ENCODE results near the gene COL18A1.

COL18A1 gene

DNA sequence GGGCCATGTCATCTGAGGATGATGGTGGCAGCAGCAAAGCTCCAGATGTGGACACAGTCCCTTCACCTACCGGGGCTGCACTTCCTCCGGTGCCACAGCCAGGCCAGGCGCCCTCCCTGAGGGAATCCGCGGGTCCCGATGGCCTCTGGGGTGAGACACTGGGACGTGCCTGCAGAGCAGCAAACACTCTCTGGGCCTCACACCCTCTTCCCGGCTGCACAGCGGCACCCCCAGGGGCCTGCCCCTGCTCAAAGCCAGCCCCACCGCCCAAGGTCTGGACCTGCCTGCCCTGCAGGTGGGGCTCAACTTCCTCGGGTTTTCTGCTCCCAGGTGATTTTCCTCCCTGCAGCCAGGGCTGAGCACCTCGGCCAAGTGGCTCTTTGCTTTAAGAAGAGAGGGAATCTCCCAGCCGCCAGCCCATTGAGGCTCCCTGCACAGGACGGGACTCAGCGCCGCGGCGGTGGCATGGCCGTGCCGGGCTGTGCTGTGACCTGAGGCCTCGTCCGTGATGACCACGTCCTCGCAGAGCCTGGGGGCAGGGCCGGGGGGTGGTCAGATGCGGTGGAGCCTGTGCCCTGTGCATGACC is 21.3 kb upstream of the COL18A1 start:
- DNase-seq: no peak

DNA sequence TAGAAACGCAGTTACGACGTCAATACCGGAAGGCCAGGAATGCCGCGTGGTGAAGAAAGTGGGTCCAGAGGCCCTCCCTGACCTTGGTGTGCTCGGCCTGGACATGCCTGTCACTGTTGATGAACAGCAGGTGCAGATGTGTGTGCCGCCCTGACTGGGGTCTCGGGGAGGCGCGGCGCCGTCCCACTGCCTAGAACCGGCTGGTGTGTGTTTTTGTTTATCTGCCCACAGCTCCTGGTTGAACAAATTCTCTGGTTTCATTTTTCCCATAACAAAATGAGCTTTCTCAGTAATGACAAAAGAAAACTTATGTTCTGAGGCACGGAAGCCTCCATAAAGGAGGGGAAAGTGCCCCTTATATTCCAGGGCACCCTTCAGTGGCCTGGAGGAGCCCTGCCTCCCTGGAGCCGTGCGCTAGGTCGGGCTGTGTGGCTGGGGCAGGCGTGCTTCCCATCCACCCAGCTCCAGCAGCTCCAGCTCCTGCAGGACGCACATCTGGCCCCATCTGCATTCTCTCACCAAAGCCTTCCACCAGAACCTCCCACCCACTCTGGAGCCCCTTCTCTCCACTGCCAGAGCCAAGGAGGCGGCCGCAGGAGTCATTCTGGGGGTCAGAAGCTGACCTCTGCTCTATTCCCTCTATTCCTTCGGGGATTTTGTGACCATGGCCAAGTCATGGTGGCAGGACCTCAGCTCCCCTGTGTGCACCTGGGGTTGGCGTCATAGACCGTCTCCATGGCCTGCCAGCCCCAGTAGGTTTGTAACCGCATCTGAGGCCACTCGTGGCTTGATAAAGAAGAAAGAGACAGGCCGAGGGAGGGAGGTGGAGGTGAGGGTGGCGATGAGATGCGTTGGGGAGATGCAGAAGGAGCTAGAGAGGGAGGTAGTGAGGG is 20.1 kb upstream of the COL18A1 start:
- DNase-seq: no peak

DNA sequence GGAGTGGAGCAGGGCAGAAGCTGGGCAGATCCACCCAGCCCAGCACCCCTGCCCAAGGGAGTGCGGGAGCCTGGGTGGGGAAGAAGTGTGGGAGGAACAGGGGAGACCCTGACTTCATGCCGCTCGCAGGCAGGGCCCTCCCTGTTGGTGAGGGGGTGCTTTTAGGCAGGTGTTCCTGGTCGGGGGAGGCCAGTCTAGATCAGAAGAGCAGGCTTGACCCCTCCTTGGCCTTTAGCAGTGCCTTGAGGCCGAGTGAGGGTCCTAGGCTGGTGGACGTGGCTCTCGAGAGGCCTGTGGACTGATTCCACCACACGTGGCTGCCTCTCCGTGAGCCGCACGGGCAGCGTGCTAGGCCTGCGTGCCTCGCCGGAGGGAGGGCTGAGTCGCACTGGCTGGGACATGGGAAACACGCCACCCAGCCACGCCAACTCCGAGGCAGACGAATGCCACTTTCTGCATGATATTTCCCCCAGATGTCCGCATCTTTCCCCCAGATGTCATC is 19.4 kb upstream of the COL18A1 start:
- DNase-seq: no peak

DNA sequence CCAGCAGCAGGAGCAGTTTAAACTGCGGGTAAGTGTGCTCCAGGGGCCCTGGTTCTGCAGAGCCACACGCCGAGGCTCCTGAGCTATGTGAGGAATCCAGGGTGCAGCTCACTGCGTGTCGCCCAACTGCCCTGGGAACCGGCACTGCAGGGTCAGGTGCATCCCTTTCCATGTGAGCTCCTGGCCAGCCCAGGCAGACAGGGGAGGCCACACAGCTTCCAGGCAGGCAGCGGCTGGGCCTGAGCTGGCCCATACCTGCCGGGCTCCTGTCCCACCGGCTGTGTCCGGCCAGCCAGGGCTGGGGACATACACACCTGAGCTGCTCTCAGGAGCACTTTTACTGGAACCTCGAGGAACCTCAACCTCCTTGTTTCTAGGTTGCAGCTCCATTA is 18.6 kb upstream of the COL18A1 start:
- DNase-seq: no peak

DNA sequence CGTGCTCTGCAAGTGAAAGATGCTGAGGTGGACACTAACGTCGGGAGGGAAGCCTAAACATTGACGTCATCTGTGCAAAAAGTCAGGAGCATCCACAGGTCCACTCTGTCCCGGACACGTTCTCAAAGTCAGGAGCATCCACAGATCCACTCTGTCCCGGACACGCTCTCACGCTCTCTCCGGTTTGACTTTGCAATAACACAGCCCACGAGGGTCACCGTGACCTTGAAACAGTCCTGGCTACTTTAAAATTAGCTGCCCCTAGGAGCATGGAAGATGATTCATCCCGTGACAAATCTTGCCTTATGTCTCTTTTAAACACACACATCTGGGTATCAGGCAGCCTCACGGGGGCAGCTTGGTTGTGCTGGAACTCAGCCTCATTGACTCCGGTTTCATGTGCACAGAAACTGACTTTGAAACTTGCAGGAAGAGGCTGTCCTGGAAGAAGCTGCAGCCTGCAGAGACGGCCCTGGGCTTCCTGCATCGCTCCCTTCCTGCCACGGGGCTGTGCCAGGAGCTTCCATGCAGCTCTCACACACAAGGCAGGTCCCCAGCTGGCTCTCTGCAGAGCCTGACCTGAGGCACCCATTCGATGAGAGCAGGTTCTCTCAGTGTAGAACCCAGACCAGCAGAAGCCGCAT is 18.1 kb upstream of the COL18A1 start:
- no peak for DNase-seq

DNA sequence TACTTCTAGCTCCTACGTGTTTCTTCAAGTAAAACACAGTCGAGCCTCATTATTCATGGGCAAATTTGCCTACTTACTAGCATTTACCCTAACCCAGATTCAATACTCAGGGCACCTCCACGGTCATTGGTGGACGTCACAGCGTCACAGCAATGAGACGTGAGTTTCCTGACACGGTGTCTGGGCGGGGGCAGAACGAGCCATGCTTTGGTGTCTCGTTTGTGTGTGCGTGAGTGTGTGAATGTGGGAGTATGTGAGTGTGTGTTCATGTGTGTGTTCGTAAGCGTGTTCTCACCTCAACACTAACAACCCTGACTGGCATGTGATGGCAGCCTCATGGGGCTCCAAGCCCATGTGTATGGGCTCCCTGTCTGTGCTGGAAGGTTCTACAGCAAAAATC is 17.5 kb upstream of the COL18A1 start:
- DNase-seq: no peak

DNA sequence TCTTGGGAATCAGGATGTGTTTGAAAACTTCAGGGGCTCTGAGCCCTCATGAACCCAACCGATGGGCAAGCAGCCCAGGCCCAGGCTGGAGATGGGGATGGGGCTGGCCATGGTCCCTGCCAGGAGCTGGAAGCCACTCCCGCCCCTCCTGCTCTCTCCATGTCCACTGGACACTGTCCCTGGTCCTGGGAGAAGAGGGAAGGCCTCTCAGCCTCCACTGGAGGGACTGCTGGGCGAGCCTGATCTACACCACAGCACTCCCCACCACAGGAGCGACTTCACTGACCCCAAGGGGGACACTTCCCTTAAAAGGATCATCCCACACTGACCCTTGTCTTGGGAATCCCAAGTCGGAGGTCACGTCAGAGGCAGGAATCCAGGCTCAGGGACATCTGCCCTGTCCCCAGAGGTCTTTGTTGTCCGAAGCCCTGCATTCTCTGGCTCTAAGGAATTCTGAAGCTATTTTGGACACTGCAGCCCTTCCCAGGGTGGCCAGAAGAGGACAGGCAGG is 16.9 kb upstream of the COL18A1 start:
- DNase-seq: no peak

DNA sequence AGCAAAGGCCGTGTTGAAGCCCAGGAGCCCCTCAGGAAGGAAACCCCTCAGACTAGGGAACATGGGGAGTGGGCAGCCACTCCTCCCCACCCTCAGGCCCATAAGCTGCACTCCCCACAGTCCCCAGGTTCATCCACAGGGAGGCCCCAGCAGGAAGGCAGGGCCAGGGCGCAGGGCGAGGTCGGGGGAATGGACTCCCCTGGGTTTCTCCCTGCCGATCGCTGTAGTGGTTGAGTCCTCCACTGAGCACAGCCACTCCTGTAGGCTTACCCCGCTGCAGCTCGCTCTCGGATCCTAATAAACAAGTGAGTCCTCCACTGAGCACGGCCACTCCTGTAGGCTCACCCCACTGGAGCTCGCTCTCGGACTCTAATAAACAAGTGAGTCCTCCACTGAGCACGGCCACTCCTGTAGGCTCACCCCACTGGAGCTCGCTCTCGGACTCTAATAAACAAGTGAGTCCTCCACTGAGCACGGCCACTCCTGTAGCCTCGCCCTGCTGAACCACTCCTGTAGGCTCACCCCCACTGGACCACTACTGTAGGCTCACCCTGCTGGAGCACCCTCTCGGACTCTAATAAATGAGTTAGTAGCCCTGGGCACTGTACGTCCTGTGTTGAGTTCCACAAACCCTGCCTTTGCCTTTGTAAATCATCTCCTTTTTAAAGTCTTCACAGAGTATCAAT is 16.2 kb upstream of the COL18A1 start:
- DNase-seq: no peak

DNA sequence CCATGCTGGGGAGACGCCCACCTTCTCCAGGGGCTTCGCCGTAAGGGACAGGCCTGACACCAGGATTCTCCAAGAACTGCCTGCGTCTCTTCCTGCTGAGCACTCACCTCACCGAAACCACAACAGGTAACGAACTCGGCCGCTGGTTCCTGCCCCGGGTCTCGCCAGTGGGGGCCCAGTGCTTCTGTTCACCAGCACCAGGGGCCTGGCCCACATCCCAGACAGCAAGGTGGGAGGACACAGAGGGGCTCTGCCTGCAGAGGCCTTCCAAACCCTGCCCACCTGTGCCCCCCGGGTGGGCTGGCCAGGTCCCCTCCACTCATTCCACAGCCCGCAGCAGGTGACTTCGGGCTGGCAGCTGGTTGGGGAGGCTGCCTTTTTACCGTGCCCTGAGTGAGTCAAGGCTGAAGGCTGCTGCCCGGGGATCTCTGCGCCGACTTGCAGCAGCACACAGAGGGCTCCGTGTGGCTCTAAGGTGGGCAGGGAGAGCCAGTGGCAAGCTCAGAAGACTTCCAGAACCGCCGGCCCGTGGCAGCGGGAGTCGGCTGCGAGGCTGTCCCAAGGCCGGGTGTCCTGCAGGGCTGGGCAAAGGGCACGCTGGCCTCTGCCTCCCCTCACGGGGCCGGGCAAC is 14.7 kb upstream of the COL18A1 start:
- no peak for DNase-seq

DNA sequence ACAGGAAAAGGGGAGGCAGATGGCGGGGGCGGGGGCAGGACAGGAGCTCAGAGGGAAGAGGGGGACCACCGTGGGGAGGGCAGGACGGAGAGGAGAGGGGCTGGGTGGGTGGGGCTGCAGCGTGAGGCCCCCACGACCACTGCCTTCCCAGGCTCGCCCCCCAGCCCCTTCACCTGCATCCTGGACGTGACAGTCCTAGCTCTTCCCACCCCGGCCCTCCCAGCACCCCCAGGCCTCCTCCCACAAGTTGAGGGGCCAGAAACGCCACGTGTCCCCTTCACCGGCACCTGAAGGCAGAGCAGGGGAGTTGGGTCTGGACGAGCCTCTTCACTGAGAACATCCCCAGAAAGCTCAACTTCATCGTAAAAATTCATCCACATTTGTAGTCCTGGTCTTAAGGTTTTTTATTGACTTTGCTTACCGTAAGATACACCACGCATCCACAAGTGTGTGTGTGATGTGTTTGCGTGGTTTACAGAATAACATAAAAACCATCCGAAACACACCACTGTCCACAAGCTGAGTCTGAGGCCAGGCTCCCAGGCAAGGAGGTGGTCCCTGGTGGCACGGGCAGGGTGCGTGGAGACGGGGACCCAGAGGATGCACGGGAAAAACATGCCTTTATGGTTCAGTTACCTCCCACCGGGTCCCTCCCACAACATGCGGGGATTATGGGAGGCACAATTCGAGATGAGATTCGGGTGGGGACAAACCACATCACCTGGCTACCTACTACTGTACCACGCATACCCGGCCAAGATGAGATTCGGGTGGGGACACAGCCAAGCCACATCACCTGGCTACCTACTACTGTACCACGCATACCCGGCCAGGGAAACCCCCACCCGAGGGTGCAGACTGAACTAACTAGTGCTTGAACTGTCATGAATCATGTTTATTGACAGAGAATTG is 13.9 kb upstream of the COL18A1 start:
- DNase-seq: no peak

DNA sequence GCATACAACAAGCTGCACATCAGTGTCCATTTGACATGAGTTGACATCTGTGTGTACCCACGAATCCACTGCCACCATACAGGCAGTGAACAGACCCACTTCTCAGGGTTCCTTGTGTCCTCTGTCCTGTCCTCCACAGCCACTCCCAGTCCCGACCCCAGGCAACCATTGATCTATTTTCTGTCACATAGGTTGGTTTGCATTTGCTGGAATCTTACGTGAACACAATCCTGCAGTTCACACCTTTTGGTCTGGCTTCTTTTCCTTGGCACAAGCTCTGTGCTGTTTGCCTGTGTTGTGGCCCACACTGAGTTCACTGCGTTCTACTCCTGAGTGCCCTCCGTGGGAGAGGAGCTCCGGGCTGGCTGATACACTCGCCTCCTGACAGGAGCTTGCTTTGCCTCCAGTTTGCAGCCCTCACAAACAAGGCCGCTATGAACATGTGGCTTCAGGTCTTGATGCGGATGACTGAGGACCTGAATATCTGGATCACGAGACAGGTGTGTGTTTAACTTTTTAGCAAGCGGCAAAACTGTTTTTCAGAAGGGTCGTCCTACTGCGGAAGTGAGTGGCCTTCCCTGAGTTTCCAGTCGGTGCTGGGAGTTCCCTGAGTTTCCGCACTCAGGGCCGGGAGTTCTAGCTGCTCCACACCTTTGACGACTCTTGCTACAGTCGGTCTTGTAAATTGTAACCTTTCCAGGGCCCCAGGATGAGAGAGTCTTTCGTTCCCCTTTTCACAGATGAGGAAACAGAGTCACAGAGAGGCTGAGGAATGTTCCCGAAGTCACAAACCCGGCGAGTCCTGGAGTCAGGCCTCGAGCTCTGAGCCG is 13.0 kb upstream of the COL18A1 start:
- no peak for DNase-seq

DNA sequence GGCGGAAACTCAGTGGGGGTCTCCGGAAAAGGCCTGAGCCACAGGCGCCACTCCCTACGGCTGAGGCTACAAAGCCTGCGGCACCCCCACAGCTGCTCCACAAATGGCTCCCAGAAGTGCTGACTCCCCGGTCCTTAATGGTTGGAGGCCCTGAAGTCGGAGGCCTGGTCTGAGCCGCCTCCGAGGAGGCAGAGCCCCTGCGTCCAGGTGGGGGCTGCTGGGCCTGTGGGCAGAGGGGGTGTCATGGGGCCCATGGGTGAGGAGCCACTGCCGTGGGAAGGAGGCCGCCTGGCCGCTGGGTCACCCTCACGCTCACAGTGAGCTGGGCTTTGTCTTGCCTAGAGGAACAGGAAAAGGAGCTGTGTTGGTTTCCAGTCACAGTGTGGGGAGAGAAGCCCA is 12.4 kb upstream of the COL18A1 start:
- no peak for DNase-seq

DNA sequence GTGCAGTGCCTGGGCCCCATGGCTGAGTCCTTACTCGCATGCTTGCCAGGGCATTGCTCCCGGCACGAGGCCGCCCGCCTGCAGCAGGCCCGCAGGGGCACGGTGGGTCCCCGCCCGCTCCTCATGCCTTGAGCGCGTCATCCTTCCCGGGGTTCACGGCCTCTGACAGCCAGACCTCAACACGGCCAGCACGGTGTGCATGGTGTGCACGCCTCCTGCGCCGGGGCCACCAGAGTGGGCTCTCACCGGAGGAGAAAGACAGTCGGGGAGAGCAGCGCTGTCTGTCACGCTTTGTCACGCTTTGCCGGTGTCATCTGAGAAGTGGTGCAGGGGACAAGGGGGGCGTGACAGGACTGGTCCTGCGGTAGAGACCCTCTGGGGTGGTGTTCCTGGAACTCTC is 11.9 kb upstream of the COL18A1 start:
- DNase-seq: no peak

DNA sequence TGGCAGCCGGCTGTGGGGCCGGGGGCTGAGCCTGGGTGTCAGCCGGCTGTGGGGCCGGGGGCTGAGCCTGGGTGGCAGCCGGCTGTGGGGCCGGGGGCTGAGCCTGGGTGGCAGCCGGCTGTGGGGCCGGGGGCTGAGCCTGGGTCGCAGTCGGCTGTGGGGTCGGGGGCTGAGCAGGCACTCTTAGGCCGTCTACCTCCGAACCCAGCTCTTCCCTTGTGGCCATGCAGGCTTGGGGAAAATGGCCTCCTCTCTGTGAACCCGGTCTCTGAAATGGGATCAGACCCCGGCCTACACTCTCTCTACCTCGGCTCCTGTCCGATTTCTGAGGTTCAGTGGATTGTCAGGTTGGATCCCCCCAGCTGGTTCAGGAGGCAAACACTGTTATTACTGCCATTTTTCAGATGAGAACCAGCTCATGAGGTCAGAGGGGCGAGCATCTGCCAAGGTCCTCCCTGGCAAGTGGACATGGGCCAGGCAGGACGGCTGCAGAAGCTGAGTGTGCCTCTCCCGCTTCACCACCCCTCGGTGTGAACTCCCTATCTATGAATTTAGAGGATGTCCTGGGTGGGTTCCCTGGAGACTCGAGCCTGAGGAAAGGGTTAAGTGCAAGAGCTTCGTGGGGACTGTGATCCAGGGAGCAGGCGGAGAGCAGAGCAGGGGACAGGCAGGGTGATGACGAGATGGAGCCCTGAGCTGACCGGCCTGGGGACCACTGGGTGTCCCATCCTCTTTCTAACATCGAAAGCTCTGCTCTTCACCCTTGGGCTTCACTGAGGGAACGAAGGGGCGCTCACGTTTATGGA is 10.9 kb upstream of the COL18A1 start:
- no peak for DNase-seq

DNA sequence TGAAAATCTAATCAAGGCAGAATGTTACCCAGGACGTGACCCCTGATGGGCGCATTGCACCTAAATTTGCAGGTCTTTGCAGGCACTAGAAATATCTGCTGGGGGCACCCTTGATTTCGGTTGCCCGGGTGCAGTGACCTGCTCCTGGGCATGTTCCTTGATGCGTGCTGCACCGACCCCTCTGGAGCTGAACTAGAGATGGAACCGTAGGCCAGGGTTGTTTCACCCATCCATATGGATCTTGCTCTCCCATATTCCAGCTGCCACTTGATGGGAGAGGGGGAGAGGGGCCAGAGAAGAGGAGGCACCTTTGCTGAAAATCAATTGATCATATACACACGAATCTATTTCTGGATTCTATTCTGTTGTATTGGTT is 8.4 kb upstream of the COL18A1 start:
- no peak for DNase-seq

DNA sequence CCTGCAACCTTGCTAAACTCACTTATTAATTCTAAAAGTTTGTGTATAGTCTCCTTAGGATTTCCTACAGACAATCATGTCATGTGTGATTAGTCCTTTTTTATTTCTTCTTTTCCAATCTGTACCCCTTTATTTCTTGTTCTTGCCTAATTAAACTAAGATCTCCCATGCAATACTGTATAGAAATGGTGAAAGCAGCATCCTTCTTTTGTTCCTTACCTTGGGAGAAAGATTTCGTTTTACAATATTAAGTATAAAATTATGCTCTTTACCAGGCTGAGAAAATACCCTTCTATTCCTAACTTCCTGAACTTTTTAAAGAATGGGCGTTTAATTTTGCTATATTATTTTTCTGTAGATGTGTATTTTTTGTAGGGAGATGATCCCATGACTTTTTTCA is 7.6 kb upstream of the COL18A1 start:
- DNase-seq: no peak

DNA sequence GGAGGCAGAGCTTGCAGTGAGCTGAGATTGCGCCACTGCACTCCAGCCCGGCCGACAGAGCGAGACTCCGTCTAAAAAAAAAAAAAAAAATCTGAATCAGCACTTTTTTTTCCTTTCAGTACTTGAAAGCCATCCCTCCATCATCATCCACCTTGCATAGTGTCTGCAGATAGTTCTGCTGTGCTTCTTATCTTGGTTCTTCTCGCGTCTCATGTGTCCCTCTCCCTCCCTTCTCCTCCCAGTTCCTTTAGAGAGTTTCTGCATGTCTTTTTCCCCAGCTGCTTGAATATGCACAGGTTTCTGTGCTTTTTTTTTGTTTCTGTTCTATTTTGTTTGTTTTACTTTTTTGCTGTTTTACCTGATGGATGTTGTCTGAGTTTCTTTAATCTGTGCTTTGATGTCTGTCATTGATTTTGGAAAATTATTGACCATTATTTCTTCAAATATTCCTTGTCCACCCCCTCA is 3.9 kb upstream of the COL18A1 start:
- DNase-seq: no peak

DNA sequence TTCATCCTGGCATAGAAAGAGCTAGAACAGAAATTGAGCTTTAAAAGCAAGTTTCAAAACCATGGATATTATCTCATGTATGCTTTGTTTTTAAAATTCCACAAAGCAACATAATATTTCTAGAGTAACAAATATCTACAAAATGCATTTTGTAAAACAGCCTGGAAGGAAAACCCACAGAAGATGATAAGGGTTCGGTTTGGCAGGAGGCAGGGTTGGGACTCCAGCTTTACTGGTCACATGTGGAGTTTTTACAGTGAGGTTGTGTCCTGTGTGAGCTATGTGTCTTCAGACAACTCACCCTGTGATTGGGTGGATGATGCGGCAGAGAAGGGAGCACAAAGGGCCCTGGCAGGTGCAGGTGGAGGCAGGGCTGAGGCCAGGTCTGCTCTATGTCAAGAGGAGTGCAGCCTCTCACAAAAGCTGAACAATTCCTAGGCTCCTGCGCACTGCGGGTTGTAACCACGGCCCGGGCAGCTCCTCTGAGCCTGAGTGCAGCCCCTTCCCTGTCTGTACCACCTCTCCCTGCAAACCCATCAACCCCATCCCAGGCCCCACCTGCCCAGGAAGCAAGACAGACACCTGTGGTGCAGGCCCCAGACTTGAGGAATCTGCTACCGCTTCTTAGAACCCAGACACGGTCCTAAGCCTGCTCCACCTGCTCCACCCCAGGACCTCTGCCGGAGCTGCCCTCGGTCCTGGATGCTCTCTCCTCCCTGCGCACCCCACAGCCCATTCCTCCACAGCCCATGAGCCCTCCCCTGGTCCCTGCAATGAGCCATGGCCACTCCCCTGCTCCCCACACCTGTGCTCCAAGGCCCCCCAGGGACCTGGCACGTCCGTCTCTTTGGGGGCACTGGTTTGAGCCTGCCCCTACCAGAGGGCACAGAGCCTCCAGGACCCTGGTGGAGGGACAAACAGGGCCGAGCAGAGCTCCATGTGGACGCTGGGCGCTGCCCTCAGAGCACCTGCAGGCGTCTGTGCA is 2.8 kb upstream of the COL18A1 start:
- no peak for DNase-seq

Measured in NCI-H2081 treated with DMSO at 0.1 percent for 48 hours (cell line).